ENCODE data around the gene CCNY. TPM values are rescaled to one million over a fixed set of nuclear protein-coding genes. Genes with fewer than 3 reads are reported as not detected.

The CCNY gene
- total RNA-seq, 1 experiment from 2014 or later: 53.3 TPM

GRCh38 chr10:35487336-35488034 lies 151.2 kb downstream of the CCNY start (continued):
- TF ChIP-seq, protein P1, sequence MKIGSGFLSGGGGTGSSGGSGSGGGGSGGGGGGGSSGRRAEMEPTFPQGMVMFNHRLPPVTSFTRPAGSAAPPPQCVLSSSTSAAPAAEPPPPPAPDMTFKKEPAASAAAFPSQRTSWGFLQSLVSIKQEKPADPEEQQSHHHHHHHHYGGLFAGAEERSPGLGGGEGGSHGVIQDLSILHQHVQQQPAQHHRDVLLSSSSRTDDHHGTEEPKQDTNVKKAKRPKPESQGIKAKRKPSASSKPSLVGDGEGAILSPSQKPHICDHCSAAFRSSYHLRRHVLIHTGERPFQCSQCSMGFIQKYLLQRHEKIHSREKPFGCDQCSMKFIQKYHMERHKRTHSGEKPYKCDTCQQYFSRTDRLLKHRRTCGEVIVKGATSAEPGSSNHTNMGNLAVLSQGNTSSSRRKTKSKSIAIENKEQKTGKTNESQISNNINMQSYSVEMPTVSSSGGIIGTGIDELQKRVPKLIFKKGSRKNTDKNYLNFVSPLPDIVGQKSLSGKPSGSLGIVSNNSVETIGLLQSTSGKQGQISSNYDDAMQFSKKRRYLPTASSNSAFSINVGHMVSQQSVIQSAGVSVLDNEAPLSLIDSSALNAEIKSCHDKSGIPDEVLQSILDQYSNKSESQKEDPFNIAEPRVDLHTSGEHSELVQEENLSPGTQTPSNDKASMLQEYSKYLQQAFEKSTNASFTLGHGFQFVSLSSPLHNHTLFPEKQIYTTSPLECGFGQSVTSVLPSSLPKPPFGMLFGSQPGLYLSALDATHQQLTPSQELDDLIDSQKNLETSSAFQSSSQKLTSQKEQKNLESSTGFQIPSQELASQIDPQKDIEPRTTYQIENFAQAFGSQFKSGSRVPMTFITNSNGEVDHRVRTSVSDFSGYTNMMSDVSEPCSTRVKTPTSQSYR (CRISPR knock-in tag; IDR thresholded peaks at IDR 0.05): no peak
- no peak for TF ChIP-seq PRRX2 (CRISPR knock-in tag; IDR thresholded peaks at IDR 0.05)
- no peak for TF ChIP-seq ARID4B (CRISPR knock-in tag; IDR thresholded peaks at IDR 0.05; ENCODE audit: borderline replicate concordance)
- TF ChIP-seq, protein P2, sequence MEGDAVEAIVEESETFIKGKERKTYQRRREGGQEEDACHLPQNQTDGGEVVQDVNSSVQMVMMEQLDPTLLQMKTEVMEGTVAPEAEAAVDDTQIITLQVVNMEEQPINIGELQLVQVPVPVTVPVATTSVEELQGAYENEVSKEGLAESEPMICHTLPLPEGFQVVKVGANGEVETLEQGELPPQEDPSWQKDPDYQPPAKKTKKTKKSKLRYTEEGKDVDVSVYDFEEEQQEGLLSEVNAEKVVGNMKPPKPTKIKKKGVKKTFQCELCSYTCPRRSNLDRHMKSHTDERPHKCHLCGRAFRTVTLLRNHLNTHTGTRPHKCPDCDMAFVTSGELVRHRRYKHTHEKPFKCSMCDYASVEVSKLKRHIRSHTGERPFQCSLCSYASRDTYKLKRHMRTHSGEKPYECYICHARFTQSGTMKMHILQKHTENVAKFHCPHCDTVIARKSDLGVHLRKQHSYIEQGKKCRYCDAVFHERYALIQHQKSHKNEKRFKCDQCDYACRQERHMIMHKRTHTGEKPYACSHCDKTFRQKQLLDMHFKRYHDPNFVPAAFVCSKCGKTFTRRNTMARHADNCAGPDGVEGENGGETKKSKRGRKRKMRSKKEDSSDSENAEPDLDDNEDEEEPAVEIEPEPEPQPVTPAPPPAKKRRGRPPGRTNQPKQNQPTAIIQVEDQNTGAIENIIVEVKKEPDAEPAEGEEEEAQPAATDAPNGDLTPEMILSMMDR (IDR thresholded peaks at IDR 0.05): no peak
- no peak for TF ChIP-seq ZNF317 (CRISPR knock-in tag; IDR thresholded peaks at IDR 0.05; ENCODE audit: borderline replicate concordance, low read depth)
- no peak for TF ChIP-seq ZNF121 (CRISPR knock-in tag; IDR thresholded peaks at IDR 0.05)
- no peak for TF ChIP-seq KAT7 (CRISPR knock-in tag; IDR thresholded peaks at IDR 0.05; ENCODE audit: borderline replicate concordance)
- no peak for TF ChIP-seq IRF1 (CRISPR knock-in tag; IDR thresholded peaks at IDR 0.05)

DNA sequence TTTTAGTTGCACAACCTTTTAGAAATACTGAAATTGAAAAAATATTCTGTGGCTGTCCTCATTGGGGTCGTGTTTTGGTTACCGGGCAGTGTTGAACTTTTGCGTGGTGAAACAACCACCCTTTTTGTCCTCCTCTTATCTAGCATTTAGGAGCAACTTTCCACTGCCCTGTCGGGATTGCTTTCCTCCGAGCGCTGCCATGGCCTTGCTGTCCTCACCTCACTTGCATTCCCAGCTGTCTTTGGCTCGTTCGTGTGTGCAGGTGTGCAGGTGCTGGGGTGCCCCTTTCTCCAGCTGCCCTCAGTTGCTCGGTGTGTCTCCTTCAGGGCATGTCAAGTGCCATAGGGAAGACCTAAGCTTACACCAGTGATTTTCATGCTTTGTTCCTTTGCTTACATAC lies 151.9 kb downstream of the CCNY start:
- peaks cover 19% of the 10 kb centered on the region for H3K4me1 Mint-ChIP-seq
- DNase-seq (ENCODE audit: low spot score): no peak
- H3K9me3 Mint-ChIP-seq: no peaks in the 10 kb centered on the region
- no peak overlapping the region for H3K27ac Mint-ChIP-seq
- CTCF ChIA-PET: no interaction called here
- no peak overlapping the region for H3K4me3 Mint-ChIP-seq
- no peak for ATAC-seq
- H3K36me3 Mint-ChIP-seq: peaks cover 5% of the 10 kb centered on the region; the same call in 1 of the 2 replicates
- POLR2A ChIA-PET: no interaction called here
- H3K27me3 Mint-ChIP-seq (ENCODE audit: low read depth): no peaks in the 10 kb centered on the region
- TF ChIP-seq, protein P3, sequence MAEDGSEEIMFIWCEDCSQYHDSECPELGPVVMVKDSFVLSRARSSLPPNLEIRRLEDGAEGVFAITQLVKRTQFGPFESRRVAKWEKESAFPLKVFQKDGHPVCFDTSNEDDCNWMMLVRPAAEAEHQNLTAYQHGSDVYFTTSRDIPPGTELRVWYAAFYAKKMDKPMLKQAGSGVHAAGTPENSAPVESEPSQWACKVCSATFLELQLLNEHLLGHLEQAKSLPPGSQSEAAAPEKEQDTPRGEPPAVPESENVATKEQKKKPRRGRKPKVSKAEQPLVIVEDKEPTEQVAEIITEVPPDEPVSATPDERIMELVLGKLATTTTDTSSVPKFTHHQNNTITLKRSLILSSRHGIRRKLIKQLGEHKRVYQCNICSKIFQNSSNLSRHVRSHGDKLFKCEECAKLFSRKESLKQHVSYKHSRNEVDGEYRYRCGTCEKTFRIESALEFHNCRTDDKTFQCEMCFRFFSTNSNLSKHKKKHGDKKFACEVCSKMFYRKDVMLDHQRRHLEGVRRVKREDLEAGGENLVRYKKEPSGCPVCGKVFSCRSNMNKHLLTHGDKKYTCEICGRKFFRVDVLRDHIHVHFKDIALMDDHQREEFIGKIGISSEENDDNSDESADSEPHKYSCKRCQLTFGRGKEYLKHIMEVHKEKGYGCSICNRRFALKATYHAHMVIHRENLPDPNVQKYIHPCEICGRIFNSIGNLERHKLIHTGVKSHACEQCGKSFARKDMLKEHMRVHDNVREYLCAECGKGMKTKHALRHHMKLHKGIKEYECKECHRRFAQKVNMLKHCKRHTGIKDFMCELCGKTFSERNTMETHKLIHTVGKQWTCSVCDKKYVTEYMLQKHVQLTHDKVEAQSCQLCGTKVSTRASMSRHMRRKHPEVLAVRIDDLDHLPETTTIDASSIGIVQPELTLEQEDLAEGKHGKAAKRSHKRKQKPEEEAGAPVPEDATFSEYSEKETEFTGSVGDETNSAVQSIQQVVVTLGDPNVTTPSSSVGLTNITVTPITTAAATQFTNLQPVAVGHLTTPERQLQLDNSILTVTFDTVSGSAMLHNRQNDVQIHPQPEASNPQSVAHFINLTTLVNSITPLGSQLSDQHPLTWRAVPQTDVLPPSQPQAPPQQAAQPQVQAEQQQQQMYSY (CRISPR knock-in tag; IDR thresholded peaks at IDR 0.05): no peak
- TF ChIP-seq, protein P2 (IDR thresholded peaks at IDR 0.05): no peak
- TF ChIP-seq, protein P4, sequence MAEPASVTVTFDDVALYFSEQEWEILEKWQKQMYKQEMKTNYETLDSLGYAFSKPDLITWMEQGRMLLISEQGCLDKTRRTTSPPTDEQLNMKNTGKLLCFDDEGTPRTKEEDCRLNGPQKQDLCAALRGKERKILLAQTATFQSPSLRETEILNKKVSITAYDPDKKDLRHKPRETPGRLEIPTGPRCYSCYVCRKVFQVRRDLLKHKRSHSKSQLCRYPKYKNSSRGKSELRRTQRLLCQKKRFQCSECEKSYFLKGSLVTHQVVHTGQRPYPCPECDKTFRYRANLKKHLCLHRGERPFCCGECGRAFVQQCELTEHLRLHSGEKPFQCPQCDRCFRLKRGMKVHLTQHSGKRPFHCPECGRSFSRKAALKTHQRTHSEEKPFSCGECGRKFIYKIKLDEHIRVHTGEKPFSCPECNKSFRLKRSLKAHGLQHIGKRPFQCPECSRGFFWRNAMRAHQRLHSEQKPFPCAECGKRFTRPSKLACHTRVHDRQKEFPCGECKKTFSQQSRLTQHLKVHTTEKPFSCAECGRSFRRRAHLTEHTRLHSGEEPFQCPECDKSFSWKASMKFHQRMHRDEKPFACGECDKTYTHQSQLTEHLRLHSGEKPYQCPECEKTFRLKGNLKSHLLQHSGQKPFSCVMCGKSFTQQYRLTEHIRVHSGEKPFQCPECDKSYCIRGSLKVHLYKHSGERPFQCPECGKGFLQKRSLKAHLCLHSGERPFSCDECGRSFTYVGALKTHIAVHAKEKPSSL (CRISPR knock-in tag; conservative IDR thresholded peaks at IDR 0.05): no peak
- TF ChIP-seq RORB (CRISPR knock-in tag; IDR thresholded peaks at IDR 0.05): no peak

Measured in WTC11 (cell line).